HG02852 (cell line): ENCODE data around the gene DMXL2.
"Not testable (repeated sequence)": the region's sequence is repeated elsewhere in the genome, so short reads cannot be mapped to it uniquely, and the experiment has no call there.

Experiments
- ATAC-seq: cut with Tn5 transposase; IDR thresholded peaks from one replicate; pipeline ENCODE4 v1.9.1; 2021; ENCODE audit warnings: mild to moderate bottlenecking, moderate library complexity; ENCODE audit not compliant: unreplicated experiment

DMXL2 gene

DNA sequence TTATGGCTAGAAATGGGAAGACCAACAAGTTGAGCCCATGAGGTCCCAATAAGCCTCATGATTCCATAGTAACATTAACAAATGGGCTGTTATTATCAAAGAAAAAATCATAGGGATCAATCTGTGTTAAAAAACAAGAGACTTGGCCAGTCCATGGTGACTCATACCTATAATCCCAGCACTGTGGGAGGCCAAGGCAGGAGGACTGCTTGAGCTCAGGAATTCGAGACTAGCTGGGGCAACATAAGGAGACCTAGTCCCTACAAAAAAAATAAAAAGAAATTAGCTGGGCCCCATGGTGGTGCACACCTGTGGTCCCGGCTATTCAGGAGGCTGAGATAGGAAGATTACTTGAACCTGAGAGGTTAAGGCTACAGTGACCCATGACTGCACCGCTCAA is 124.8 kb downstream of the DMXL2 start:
- no peak for ATAC-seq

DNA sequence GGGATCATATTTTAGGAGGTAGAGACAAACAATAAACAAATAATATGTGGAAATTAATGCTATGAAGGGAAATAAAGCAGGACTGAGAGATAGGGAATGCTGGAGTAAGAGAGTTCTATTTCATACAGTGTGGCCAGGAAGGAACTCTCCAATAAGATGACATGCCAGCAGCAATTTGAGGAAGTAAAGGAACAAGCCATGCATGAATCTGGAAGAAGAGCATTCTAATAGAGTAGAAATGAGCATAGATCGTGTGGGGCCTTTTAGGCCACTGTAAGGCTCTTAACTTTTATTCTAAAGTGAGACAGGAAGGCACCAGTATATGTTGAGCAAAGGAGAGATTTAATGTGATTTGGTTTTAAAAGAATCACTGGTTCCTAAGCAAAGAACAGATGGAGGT is 126.3 kb downstream of the DMXL2 start:
- no peak for ATAC-seq

DNA sequence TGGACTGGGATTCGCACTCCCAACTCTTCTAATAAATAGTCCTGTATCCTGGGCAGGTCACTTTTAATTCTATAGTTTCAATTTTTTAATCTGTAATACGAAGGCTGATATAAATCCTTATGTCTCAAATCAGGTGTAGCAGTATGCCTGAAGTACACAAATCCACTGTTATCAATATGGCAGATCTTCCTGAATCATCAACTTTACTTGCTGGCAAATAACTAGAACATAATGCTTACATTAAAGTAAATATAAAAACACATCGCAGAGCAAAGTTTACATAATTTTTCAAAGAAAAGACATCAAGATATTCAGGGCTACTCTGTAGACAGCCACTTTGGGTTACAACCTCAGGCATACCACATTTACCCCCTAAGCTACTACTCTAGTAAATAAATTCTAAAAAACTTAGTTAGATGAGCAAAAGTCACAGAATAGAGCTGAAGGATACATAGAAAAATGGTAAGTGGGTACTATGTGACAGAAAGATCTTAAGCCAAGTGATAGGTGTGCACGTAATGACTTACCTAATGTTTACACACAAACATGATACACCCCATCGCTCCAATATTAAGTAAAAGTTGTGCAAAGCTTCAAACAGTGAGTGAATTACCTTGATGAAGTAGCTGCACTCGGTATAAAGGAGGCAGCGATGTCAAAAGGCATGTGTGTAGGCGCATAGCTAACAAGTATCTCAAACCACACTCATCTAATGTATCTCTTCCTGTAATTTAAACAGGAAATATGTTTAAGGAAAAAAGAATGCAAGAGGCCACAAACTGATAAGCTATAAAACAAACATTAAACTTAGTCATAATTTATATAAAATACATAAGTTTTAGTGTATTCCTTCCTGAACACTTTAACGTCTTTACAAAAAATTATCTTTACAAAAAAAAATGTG is 127.9 kb downstream of the DMXL2 start:
- ATAC-seq, result no peak

DNA sequence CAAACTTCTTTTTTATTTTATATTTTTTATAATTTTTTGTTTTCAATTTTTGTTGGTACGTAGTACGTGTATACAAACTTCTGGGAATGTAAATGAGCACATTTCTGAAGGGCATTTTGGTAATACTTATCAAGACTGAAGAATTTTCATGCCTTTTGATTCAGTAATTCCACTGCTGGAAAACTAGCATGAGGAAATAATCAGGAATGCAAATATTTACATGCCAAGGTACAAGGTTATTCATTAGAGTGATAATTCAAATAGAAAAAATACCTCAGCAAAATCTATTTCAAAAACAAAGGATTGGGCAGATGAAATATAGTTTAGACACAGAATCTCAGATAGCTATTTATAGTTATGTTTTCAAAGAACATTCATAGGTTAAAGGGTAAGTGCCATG is 128.7 kb downstream of the DMXL2 start:
- no peak for ATAC-seq

DNA sequence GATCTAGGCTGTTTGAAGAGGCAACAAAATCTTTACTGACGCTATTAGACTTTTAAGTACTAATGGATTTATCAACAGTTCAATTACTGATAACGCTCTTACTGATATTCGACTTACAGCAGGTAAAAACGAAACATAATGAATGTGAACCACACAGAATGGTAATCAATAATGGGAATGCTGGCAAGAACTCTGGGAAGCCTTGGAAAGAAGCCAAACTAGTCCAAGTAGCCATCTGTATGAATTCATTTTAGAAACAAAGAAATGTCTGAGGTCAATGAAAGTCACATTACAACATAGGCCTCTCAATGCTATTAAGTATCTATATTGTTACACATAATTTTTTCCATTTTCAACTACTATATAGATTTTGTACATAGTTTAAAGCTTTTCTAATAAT is 130.0 kb downstream of the DMXL2 start:
- no peak for ATAC-seq

DNA sequence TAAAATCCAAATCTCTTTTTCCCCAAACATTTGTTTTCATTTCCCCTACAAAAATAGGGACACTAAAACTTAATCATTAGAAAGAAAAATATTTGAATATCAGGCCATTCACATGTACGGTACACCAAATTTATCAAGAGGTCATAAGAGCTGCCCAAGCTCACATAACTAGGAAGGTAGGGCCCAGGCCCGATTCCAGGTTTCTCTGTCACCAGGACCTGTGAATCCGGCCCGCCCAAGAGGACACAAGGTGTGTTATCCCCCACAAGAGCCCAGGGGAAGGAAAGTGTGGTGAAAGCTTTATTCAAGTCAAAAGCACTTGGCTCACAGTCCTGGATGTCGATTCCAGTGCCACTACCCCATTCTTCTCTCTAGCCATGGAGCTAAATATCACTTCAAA is 130.6 kb downstream of the DMXL2 start:
- ATAC-seq, result no peak

DNA sequence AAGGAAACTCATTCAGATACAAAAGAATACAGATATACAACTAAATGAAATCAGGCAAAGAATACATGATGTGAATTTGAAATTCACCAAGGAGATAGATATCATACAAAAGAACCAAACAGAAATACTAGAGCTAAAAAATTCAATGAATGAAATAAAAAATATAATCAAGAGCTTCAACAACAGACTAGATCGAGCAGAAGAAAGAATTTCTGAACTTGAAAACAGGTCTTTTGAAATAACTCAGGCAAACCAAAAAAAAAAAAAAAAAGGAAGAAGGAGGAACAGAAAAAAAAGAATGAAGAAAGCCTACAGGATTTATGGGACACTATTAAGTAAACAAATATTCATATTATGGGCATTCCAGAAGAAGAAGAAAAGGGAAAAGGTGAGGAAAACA is 137.8 kb downstream of the DMXL2 start:
- ATAC-seq, result no peak

DNA sequence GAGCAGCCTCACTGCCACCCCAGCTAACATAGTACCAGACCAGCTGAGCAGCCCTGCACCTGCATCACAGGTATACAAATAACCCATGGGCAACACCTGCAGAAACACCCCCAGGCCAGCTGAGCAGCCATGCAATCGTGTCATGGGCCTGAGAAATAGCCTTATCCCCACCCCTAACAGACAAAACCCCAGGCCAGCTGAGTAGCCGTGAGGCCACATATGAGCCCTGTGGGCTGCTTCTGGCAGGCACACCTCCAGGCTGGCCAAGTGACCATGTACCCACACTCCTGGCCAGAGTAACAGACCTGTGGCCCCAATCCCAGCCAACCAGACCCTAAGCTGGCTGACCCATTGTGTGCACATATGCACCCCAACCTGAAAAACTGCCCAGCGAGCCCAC is 138.6 kb downstream of the DMXL2 start:
- ATAC-seq, result no peak

DNA sequence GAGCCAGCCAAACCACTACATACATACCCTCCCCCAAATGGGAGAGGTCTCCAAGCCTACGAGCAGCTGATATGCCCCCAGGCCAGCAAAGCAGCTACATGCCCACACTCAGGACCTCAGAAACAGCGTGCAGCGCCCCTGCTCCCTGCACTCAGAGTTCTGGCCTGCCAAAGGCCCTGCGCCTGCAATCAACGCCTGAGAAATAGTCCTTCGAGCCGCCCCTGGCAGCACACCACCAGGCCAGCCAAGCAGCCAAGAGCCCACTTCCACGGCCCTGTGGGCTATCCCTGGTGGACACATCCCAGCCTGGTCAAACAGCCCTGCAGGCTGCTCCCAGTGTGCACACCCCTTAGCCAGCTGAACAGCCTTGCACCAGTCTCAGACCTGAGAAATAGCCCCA is 139.1 kb downstream of the DMXL2 start:
- ATAC-seq, result no peak

DNA sequence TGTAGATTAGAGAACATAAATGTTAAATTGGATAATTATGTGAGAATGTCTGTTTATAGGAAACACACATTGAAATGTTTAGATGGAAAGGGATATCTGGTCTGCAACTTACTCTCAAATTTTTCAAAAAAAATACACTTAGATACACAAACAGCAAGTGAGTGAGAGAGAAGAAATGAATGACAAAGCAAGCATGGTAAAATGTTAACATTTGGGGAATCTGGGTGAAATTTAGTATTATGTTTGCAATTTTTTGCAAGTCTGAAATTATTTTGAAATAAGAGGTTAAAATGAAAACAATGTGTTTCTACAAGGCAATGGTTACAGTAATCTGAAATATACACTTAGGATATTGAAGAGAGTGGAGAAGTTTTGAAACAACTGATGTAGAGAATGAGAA is 146.8 kb downstream of the DMXL2 start:
- no peak for ATAC-seq

DNA sequence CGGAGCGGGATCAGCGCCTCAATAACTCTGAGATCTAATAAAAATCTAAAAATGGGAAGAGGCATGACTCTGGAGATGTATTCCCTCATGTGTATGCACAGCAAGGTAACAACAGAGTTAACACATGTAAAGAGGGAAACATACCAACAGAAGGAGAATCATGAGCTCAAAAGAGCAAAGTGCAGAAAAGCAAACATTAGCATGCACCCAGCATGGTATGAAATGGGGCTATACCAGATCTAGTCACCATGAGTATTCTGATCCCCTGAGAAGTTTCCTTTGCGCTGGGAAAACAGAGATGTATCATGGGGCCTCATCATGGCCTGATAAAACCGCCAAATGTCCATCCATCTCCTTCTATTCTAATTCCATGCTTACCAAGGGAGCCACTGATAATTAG is 152.1 kb downstream of the DMXL2 start:
- ATAC-seq, result no peak

DNA sequence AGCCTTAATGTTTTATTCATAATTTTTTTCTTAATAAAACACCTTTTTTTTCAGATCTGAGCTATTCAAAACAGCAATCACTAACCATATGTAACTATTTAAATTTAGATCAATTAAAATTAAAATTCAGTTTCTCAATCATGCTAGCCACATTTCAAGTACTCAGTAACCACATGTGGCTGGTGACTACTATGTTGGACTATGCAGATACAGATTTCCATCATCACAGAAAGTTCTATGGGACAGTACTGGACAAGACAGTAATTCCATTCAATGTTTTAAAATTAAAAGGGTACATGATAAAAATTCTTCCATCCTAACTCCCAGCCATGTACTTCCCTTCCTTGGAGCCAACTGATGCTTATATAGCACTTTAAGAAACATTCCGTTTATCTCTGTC is 161.8 kb downstream of the DMXL2 start:
- ATAC-seq, result no peak

DNA sequence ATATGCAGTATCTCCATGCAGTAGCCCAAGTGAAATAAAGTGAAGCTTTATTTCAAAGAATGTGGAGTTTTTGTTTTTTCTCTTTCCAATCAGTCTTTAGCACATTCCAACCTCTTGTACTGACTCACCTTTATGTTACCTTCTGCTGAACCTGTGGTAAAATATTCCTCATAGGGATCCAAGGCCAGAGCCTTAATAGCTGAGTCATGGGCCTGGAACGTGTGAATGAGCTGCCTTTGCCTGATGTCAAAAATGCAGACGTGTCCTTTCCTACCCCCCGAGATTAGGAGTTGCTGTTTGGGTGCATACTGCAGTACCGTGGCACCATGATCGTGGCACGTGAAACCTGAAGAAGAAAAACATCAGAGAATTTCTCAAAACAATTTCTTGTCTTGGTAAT is 172.6 kb downstream of the DMXL2 start:
- no peak for ATAC-seq

DNA sequence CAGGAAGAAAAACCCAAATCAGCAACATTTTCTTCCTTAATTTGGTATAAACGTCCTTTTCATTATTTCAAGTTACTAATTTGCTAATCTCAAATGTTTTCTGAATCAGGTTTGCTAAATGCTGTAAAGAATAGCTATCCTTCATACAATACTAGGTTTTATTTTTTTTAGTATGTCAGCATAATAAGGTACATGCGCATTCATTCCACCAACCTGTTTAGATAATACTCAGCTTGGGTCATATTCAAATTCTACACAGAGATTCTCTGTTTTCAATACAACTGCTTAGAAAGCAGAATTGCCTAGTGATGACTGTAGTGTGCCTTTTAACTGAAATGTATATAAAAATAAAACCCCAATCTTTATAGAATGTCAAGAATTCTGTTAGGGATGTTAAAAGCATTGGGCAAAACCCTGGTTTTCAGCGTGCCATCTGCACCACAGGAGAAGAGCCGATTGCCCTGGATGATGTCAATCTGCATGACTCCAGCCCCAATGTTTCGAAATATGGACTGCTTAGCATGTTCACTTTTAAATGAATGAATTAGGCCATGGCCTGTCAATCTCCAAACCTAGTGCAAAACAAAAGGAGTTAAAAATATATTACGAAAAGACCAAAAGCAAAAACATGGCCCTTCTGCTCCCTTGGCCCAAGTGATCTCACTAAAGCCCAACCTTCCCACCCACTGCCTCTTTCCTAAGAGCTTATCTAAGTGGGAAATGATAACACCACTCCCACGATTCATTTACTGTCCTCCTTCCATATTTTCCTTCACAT is 173.8 kb downstream of the DMXL2 start:
- ATAC-seq, result no peak

DNA sequence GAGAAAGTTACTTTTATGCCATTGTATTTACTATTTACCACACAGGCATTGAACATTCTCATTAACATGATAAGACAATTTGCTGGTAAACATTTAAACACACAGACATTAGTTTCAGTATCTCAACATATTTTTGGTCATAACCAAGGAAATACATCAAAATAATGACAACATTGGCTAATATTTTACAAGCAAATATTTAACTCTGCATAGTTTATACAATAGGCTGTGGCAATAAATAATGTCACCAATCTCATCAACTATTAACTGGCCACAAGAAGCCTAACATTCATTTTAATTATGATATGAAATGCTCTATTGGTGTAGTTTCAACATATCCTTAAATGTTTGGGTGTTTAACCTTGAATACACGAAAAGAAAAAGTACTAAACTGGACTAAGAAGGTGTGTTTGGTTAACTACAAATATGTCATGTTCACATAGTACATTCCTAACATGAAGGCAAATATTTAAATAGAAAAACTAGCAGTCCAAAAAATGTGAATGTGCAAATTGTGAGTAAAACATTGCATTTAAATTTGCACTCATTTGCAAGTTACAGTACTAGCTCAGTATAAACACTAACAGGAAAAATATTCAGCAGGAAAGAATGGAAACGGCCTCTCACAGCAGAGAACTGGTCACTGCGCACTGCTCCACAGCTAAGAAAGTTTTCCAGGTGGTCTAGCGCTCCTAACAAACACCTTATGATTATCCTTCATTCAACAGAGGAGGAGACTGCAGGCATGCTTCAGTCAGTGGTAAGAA is 174.5 kb downstream of the DMXL2 start:
- no peak for ATAC-seq

DNA sequence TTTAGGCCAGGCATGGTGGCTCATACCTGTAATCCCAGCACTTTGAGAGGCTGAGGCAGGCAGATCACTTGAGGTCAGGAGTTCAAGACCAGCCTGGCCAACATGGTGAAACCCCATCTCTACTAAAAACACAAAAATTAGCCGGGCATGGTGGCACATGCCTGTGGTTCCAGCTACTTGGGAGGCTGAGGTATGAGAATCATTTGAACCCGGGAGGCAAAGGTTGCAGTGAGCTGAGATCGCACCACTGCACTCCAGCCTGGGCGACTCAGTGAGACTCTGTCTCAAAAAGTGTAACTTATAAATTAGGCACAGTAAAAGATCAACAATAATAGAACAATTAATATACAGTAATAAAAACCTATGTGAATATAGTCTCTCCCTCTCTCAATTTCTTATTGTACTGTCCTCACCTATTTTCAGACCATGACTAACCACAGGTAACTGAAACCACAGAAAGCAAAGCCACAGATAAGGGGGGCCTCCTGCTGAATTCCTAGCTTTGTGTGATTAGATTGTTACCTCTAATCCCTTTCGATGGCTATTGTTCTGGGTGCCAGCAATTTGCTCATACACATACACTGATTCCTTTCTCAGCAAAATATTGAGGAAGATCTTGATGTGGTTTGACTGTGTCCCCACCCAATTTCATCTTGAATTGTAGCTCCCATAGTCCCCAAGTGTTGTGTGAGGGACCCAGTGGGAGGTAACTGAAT is 176.4 kb downstream of the DMXL2 start:
- ATAC-seq, result not testable (repeated sequence)

DNA sequence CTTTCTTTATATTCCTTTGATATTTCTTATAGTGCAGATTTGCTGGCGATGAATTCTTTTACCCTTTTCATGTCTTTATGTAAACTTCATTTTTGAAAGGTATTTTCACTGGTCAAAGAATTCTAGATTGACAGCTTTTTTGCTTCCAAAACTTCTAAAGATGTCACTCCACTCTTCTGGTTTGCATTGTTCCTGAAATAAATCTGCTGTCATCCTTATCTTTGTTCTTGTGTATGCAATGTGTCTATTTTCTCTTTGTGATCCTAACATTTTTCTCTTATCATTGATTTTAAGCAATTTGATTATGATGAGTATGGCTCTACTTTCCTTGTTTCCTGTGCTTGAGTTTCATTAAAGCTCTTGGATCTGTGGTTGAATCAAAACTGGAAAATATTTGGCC is 177.8 kb downstream of the DMXL2 start:
- no peak for ATAC-seq

DNA sequence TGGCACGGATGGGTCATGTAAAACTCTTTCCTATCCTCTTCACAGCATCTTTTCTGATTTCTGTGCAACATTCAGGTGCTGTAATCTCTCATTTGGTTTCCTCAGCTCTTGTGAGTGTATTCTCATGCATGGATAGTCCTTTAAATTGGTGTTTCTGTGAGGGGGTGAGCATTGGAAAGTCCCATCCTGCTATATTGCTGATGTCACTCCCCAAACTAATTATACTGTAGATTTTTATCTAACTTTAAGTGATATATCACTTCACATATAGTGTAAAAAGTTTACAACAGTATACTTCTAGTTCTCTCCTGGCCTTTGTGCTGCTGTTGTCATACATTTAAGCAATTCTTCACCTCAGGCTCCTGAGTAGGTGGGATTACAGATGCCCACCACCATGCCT is 178.5 kb downstream of the DMXL2 start:
- no peak for ATAC-seq

DNA sequence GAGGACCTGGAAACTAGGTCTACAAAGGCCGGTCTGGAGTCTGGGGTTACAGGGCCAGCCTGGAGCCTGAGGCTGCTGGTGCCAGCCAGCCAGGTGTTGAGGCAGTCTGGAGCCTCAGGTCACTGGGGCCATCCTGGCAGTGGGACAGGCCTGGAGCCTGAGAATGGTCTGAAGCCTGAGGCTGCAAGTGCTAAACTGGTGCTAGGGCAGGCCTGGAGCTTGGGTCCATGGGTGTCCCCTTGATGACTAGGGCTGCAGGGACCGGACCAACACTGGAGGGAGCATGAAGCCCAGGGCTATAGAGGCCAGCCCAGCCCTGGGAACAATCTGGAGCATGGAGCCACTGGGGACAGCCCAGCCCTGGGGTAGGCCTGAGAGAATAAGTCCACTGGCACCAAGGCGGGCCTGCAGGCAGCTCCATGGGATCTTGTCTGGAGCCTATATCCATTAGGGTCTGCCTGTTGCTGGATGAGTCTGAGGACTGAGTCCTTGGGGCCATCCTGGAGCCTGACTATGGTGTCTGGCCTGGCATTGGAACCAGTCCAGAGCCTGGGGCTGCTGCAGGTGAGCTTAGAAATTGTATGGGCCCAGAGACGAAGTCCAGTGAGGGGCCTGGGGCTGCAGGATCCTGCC is 179.2 kb downstream of the DMXL2 start:
- ATAC-seq, result no peak

DNA sequence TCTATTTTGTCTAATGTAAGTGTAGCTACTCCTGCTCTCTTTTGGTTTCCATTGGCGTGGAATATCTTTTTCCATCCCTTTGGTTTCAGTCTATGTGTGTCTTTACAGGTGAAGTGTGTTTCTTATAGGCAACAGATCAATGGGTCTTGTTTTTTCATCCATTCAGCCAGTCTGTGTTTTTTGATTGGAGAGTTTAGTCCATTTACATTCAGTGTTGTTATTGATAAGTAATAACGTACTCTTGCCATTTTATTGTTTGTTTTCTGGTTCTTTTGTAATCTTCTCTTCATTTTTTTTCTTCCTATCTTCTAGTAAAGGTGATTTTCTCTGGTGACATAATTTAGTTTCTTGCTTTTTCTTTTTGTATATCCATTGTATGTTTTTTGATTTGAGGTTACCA is 184.0 kb downstream of the DMXL2 start:
- no peak for ATAC-seq
